ENCODE results near the gene DOCK8. TPM values are rescaled to one million over a fixed set of nuclear protein-coding genes. Genes with fewer than 3 reads are reported as not detected.

DOCK8 gene
- total and polyA plus RNA-seq, 4 experiments from 2014 or later, result 31.0 to 315 (median 200) TPM

DNA sequence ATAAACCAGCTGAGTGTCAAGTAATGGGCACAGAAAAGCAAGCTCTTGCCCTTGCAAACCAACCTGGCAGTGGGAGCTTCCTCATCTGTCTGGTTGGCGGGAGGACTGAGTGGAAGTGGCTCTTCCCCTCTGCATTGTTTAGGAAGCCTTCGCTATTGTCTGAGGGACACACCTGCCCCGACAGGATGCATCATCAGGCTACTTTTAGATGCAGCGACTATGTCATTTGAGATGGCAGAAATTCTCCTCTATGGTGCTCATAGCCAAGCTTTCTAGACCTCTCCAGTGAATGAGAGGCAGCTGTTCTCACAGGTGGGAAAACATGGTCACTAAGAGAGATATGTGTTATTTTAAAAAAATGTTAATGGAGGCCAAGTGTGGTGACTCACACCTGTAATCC is 104.0 kb downstream of the DOCK8 start:
- Histone ChIP-seq H3K27me3 (ENCODE audit: insufficient read depth, low read length) (no peaks in the 10 kb centered on the region), H3K9me3 (ENCODE audit: control insufficient read depth in 1 of 2, low read length in 2 of 2) (no peaks in the 10 kb centered on the region), H3K36me3 (ENCODE audit: insufficient read depth, low read length) (peaks cover 61% of the 10 kb centered on the region), H3K4me3 (ENCODE audit: low read length in 2 of 2) (no peak overlapping the region), H3K4me1 (ENCODE audit: insufficient read depth, low read length) (no peaks in the 10 kb centered on the region), H3K27ac (ENCODE audit: low read depth, low read length) (no peak overlapping the region)
- peak overlapping the region in 1 of 7 donors; percentile 53 for H3K27ac Mint-ChIP-seq
- no peak for DNase-seq
- peaks cover 0 to 3% (median 0%) of the 10 kb centered on the region in 4 donors for H3K4me1 Mint-ChIP-seq
- no peaks in the 10 kb centered on the region for H3K27me3 Mint-ChIP-seq
- H3K4me3 Mint-ChIP-seq, result no peak overlapping the region
- POLR2A ChIA-PET (ENCODE audit: partially characterized antibody), result no interaction called here
- intact Hi-C loops (cut with micrococcal nuclease), result no loop called here
- no peaks in the 10 kb centered on the region for H3K9me3 Mint-ChIP-seq
- CTCF ChIA-PET (ENCODE audit: partially characterized antibody), result no interaction called here
- H3K36me3 Mint-ChIP-seq, result peaks cover 43 to 61% of the 10 kb centered on the region in 2 donors

DNA sequence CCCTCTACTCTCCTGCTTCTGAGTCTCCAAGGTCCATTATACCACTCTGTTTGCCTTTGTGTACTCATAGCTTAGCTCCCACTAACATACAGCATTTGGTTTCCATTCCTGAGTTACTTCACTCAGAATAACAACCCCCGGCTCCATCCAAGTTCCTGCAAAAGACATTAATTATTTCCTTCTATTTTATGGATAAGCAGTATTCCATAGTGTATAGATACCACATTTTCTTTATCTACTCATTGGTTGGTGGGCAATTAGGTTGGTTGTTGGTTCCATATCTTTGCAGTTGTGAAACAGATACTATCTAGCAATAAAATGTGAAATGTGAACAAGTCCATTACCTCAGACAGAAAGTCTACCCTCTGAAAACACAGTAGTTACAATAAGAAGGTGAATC is 110.3 kb downstream of the DOCK8 start:
- H3K4me1 Mint-ChIP-seq, result peaks cover 0 to 4% (median 2%) of the 10 kb centered on the region in 4 donors
- H3K36me3 Mint-ChIP-seq, result peaks cover 52 to 56% of the 10 kb centered on the region in 2 donors
- intact Hi-C loops (cut with micrococcal nuclease), result no loop called here

DNA sequence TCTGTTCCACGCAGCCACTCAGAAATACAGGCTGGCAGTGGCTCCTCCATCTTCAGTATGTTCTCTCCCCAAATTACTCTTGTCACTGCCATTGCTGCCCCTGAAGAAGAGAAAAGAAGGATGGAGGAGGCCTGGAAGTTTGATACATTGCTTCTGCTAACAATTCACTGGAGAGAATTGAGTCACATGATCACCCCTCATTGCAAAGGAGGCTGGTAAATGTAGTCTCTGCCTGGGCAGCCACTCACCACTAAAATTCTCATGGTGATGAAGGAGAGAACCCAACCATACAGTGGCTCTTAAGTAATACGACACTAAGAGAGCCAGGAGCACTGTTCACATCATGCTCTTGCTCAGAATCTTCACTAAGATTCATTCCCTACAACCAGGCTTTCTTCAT is 112.0 kb downstream of the DOCK8 start:
- H3K36me3 Mint-ChIP-seq, result peaks cover 65 to 72% of the 10 kb centered on the region in 2 donors

More for the DNA sequence above, 110.3 kb downstream of the DOCK8 start:
- H3K4me3 ChIP-seq (ENCODE audit: low read length in 2 of 2), result no peak overlapping the region
- no peak for DNase-seq
- POLR2A ChIA-PET (ENCODE audit: partially characterized antibody), result no interaction called here
- no peak overlapping the region for H3K27ac ChIP-seq (ENCODE audit: low read depth, low read length)
- Mint-ChIP-seq H3K9me3 (no peaks in the 10 kb centered on the region), H3K27me3 (no peaks in the 10 kb centered on the region), H3K27ac (peak overlapping the region in 3 of 7 donors; percentile 10 to 75 (median 64)), H3K4me3 (no peak overlapping the region)
- no peaks in the 10 kb centered on the region for H3K27me3 ChIP-seq (ENCODE audit: insufficient read depth, low read length)
- H3K4me1 ChIP-seq (ENCODE audit: insufficient read depth, low read length), result no peaks in the 10 kb centered on the region
- H3K36me3 ChIP-seq (ENCODE audit: insufficient read depth, low read length), result peaks cover 55% of the 10 kb centered on the region
- CTCF ChIA-PET (ENCODE audit: partially characterized antibody), result no interaction called here
- H3K9me3 ChIP-seq (ENCODE audit: control insufficient read depth in 1 of 2, low read length in 2 of 2), result no peaks in the 10 kb centered on the region

DNA sequence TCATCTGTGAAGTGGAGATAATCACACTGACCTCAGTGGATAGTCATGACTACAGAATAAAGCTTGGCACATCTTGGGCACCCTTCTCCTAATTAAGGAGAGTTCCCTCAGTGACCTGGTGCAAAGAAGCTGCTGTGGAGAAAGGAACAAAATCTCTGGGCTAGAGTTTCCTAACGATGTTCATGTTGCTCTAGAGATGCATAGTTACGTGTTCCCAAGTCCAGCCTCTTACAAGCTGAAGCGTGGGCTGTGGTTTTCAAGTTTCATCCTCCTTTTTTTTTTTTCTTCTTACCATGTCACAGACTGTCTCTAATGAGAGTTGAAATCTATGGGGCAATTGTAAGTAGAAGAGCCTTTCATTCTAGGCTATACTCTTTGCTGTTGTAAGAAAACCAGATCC is 113.8 kb downstream of the DOCK8 start:
- CTCF ChIA-PET (ENCODE audit: partially characterized antibody), result no interaction called here
- POLR2A ChIA-PET (ENCODE audit: partially characterized antibody), result no interaction called here
- H3K36me3 Mint-ChIP-seq, result peaks cover 75 to 82% of the 10 kb centered on the region in 2 donors
- peak overlapping the region in 3 of 7 donors; percentile 18 to 74 (median 60) for H3K27ac Mint-ChIP-seq
- Histone ChIP-seq H3K27me3 (ENCODE audit: insufficient read depth, low read length) (no peaks in the 10 kb centered on the region), H3K9me3 (ENCODE audit: control insufficient read depth in 1 of 2, low read length in 2 of 2) (no peaks in the 10 kb centered on the region), H3K27ac (ENCODE audit: low read depth, low read length) (no peak overlapping the region), H3K4me3 (ENCODE audit: low read length in 2 of 2) (no peak overlapping the region), H3K36me3 (ENCODE audit: insufficient read depth, low read length) (peaks cover 75% of the 10 kb centered on the region), H3K4me1 (ENCODE audit: insufficient read depth, low read length) (no peaks in the 10 kb centered on the region)
- no peak for DNase-seq
- no peaks in the 10 kb centered on the region for H3K27me3 Mint-ChIP-seq
- no peaks in the 10 kb centered on the region for H3K9me3 Mint-ChIP-seq
- intact Hi-C loops (cut with micrococcal nuclease), result no loop called here
- H3K4me1 Mint-ChIP-seq, result peaks cover 0 to 12% (median 6%) of the 10 kb centered on the region in 4 donors
- no peak overlapping the region for H3K4me3 Mint-ChIP-seq

More for the DNA sequence above, 112.0 kb downstream of the DOCK8 start:
- Mint-ChIP-seq H3K4me1 (peaks cover 0 to 12% (median 6%) of the 10 kb centered on the region in 4 donors), H3K27ac (peak overlapping the region in 5 of 7 donors; percentile 4 to 79 (median 40)), H3K9me3 (no peaks in the 10 kb centered on the region), H3K4me3 (no peak overlapping the region), H3K27me3 (no peaks in the 10 kb centered on the region)
- Histone ChIP-seq H3K27ac (ENCODE audit: low read depth, low read length) (no peak overlapping the region), H3K4me3 (ENCODE audit: low read length in 2 of 2) (no peak overlapping the region), H3K9me3 (ENCODE audit: control insufficient read depth in 1 of 2, low read length in 2 of 2) (no peaks in the 10 kb centered on the region), H3K4me1 (ENCODE audit: insufficient read depth, low read length) (no peaks in the 10 kb centered on the region), H3K27me3 (ENCODE audit: insufficient read depth, low read length) (no peaks in the 10 kb centered on the region), H3K36me3 (ENCODE audit: insufficient read depth, low read length) (peaks cover 65% of the 10 kb centered on the region)
- CTCF ChIA-PET (ENCODE audit: partially characterized antibody), result no interaction called here
- no peak for DNase-seq
- intact Hi-C loops (cut with micrococcal nuclease), result no loop called here
- POLR2A ChIA-PET (ENCODE audit: partially characterized antibody), result no interaction called here

DNA sequence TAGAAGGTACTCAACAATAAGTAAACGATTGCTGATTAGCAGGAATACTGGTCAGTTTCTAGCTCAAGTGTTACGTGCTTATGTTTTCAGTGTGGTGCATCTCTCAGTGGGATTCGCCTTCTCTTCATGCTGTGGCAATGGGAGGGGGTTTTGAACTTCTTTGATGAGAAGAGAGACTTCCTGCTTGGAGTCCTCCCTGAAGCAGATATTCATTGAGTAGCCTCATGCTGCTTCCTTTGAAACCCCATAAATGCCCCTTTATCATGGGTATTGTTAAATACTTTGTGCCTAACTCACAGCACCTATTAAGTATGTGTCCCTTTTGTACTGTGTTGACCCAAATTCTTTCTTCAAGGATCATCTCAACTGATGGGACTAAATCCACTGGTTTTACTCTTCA is 116.5 kb downstream of the DOCK8 start:
- Mint-ChIP-seq H3K9me3 (no peaks in the 10 kb centered on the region), H3K4me3 (no peak overlapping the region), H3K27me3 (no peaks in the 10 kb centered on the region), H3K27ac (peak overlapping the region in 4 of 7 donors; percentile 23 to 74 (median 38)), H3K4me1 (peaks cover 13 to 24% (median 19%) of the 10 kb centered on the region in 4 donors), H3K36me3 (peaks cover 72 to 87% of the 10 kb centered on the region in 2 donors)
- H3K27ac ChIP-seq (ENCODE audit: low read depth, low read length), result no peak overlapping the region
- no peaks in the 10 kb centered on the region for H3K9me3 ChIP-seq (ENCODE audit: control insufficient read depth in 1 of 2, low read length in 2 of 2)
- no peak for DNase-seq
- H3K27me3 ChIP-seq (ENCODE audit: insufficient read depth, low read length), result no peaks in the 10 kb centered on the region
- CTCF ChIA-PET (ENCODE audit: partially characterized antibody), result no interaction called here
- H3K36me3 ChIP-seq (ENCODE audit: insufficient read depth, low read length), result peaks cover 83% of the 10 kb centered on the region
- intact Hi-C loops (cut with micrococcal nuclease), result no loop called here
- H3K4me3 ChIP-seq (ENCODE audit: low read length in 2 of 2), result no peak overlapping the region
- POLR2A ChIA-PET (ENCODE audit: partially characterized antibody), result no interaction called here
- peaks cover 11% of the 10 kb centered on the region for H3K4me1 ChIP-seq (ENCODE audit: insufficient read depth, low read length)

DNA sequence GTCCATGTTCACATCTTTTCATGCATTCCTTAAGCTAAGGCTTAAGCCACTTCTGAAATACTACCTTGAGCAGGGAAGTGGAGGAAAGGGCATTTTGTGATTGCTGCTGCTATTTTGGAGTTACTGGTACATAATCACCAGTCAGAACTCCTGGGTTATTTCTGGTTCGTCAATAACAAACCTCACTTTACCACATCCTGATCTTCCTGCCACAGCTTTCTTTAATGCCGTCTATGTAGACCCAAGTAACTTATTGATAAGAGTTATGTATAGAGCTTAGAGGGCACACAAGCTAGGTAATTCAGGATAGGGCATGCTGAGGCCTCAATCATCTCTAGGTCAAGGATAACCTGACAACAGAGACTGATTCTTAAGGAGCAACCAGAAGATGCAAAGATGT is 120.7 kb downstream of the DOCK8 start:
- H3K27me3 ChIP-seq (ENCODE audit: insufficient read depth, low read length), result no peaks in the 10 kb centered on the region
- ChIA-PET POLR2A (ENCODE audit: partially characterized antibody) (no interaction called here), CTCF (ENCODE audit: partially characterized antibody) (no interaction called here)
- peak in 1 of 5 donors; percentile 10 for DNase-seq
- no peaks in the 10 kb centered on the region for H3K9me3 ChIP-seq (ENCODE audit: control insufficient read depth in 1 of 2, low read length in 2 of 2)
- H3K27ac Mint-ChIP-seq, result peak overlapping the region; percentile 36 to 88 (median 61)
- peaks cover 83% of the 10 kb centered on the region for H3K36me3 ChIP-seq (ENCODE audit: insufficient read depth, low read length)
- peaks cover 11% of the 10 kb centered on the region for H3K4me1 ChIP-seq (ENCODE audit: insufficient read depth, low read length)
- peaks cover 74 to 87% of the 10 kb centered on the region in 2 donors for H3K36me3 Mint-ChIP-seq
- H3K4me3 Mint-ChIP-seq, result peak overlapping the region in 3 of 8 donors; percentile 9 to 18 (median 11)
- no peak overlapping the region for H3K4me3 ChIP-seq (ENCODE audit: low read length in 2 of 2)
- H3K9me3 Mint-ChIP-seq, result no peaks in the 10 kb centered on the region
- no peaks in the 10 kb centered on the region for H3K27me3 Mint-ChIP-seq
- intact Hi-C loops (cut with micrococcal nuclease), result no loop called here
- peaks cover 13 to 24% (median 18%) of the 10 kb centered on the region in 4 donors for H3K4me1 Mint-ChIP-seq
- H3K27ac ChIP-seq (ENCODE audit: low read depth, low read length), result no peak overlapping the region

DNA sequence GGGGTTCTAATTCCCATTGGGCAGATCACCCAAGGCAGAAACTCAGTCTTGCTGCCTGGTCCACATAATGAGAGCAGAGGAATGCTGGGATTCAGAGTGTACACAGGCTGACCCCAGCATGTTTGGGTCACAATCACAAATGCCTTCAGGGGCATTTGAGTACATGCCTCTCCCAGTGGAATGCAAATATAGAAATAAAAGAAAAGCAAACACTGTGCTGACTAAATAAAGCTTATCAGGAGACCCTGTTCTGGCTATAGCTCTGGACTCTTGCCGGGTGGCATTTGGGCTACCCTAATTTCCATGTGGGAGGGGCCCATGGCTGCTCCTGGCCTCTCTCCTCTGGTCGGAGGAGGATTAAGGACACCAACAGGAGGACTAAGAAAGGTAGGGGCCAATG is 121.4 kb downstream of the DOCK8 start:
- no peak overlapping the region for H3K4me3 Mint-ChIP-seq
- ChIA-PET POLR2A (ENCODE audit: partially characterized antibody) (no interaction called here), CTCF (ENCODE audit: partially characterized antibody) (no interaction called here)
- H3K36me3 Mint-ChIP-seq, result peaks cover 73 to 86% of the 10 kb centered on the region in 2 donors
- H3K9me3 Mint-ChIP-seq, result no peaks in the 10 kb centered on the region
- Histone ChIP-seq H3K9me3 (ENCODE audit: control insufficient read depth in 1 of 2, low read length in 2 of 2) (no peaks in the 10 kb centered on the region), H3K27ac (ENCODE audit: low read depth, low read length) (no peak overlapping the region), H3K4me1 (ENCODE audit: insufficient read depth, low read length) (peaks cover 11% of the 10 kb centered on the region), H3K36me3 (ENCODE audit: insufficient read depth, low read length) (peaks cover 83% of the 10 kb centered on the region), H3K27me3 (ENCODE audit: insufficient read depth, low read length) (no peaks in the 10 kb centered on the region), H3K4me3 (ENCODE audit: low read length in 2 of 2) (no peak overlapping the region)
- H3K27me3 Mint-ChIP-seq, result no peaks in the 10 kb centered on the region
- H3K4me1 Mint-ChIP-seq, result peaks cover 13 to 20% (median 16%) of the 10 kb centered on the region in 4 donors
- intact Hi-C loops (cut with micrococcal nuclease), result no loop called here
- DNase-seq, result no peak
- peak overlapping the region; percentile 31 to 93 (median 58) for H3K27ac Mint-ChIP-seq

All from CD4-positive, alpha-beta memory T cell (primary cell).